ENCODE measurements around the gene AWAT1.
"Not testable (repeated sequence)": the region's sequence is repeated elsewhere in the genome, so short reads cannot be mapped to it uniquely, and the experiment has no call there.

AWAT1 gene

GRCh38 chrX:70262952-70263567 lies 28.6 kb downstream of the AWAT1 start:
- ATAC-seq (peak; percentile 75), DNase-seq (peak; percentile 46)

GRCh38 chrX:70264784-70265183 lies 30.3 kb downstream of the AWAT1 start:
- DNase-seq: no peak
- no peak for ATAC-seq

GRCh38 chrX:70268034-70268433 lies 33.6 kb downstream of the AWAT1 start, which contains the start of gene ARR3:
Gene ARR3, plus strand, starts transcription at chrX:70268334. Its CDS starts 1,052 bp downstream, at chrX:70269386.
- no peak for ATAC-seq

GRCh38 chrX:70274029-70274428 lies 39.6 kb downstream of the AWAT1 start:
- ATAC-seq: not testable (repeated sequence)

More at GRCh38 chrX:70268034-70268433, 33.6 kb downstream of the AWAT1 start, which contains the start of gene ARR3:
- DNase-seq: no peak

GRCh38 chrX:70279081-70279480 lies 44.6 kb downstream of the AWAT1 start:
- DNase-seq: no peak
- no peak for ATAC-seq

More at GRCh38 chrX:70274029-70274428, 39.6 kb downstream of the AWAT1 start:
- DNase-seq: not testable (repeated sequence)

GRCh38 chrX:70280573-70280972 lies 46.1 kb downstream of the AWAT1 start:
- ATAC-seq (no peak), DNase-seq (no peak)

GRCh38 chrX:70281951-70282350 lies 47.5 kb downstream of the AWAT1 start, which contains the start of gene RAB41:
Gene RAB41, plus strand, starts transcription at chrX:70282172. Its CDS starts 46 bp downstream, at chrX:70282218.
- DNase-seq (no peak), ATAC-seq (no peak)

- ATAC-seq: peak; percentile 7
- DNase-seq: no peak
These were observed 54.8 kb downstream of the AWAT1 start for GRCh38 chrX:70289168-70289792.

Measured in stimulated activated naive CD8-positive, alpha-beta T cell treated with anti-CD3 and anti-CD28 coated beads, Interleukin-15, Interleukin-2, amounts not matched to agents 100 U/mL and 50 U/mL, for 24 hours (primary cell).